ENCODE measurements around the gene ZNF839. TPM values are rescaled to one million over a fixed set of nuclear protein-coding genes. Genes with fewer than 3 reads are reported as not detected.

ZNF839 gene
- total and polyA plus RNA-seq, 2 of the 4 experiments (the other 2 are of a cell fraction), result 5.7 to 10.7 TPM

DNA sequence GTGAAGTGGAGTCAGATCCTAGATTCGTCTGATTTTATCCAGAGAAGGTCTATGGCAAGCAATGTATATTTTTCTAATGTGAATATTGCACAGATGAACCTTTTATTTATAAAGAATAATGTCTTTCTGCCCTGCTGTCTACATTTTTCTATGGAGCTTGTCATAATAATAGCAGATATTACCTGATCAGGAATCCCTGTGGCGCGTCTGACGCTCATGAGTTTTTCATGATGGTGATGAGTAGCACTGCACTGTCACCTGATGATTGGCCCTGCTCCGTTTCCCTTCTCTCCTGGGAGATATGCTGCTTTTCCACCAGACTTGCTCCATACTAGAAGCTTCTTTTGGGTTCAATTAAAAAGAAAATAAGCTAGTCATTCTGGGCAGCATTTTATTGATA is 22.7 kb downstream of the ZNF839 start:
- no peak overlapping the region for H3K9ac ChIP-seq (ENCODE audit: low read depth, low read length)
- H4K91ac ChIP-seq (ENCODE audit: insufficient read depth, low read depth, low read length), result no peak overlapping the region
- H3K9me3 ChIP-seq (ENCODE audit: control insufficient read depth, insufficient read depth, low read length), result no peaks in the 10 kb centered on the region
- H2AFZ ChIP-seq (replicated peaks; ENCODE audit: low read length, poor library complexity), result no peak overlapping the region
- H3K27me3 ChIP-seq (ENCODE audit: control insufficient read depth, insufficient read depth, low read length), result no peaks in the 10 kb centered on the region
- H3K27ac ChIP-seq (ENCODE audit: insufficient read depth, low read length), result no peak overlapping the region
- H4K5ac ChIP-seq (ENCODE audit: low read depth, low read length), result no peak overlapping the region
- H2AK5ac ChIP-seq (ENCODE audit: low read depth, low read length), result no peak overlapping the region
- ChIA-PET POLR2A (ENCODE audit: unreplicated experiment) (no interaction called here), CTCF (no interaction called here)
- H3K4me3 ChIP-seq (ENCODE audit: insufficient read depth, low read depth, low read length), result no peak overlapping the region
- BruUV-seq (replicated peaks), result no TSS peak
- no peak overlapping the region for H3K23ac ChIP-seq (ENCODE audit: low read depth, low read length)
- DNase-seq (no peak), ATAC-seq (ENCODE audit: low read depth) (no peak)
- H4K8ac ChIP-seq (ENCODE audit: low read depth in 2 of 2, low read length in 2 of 2), result no peak overlapping the region
- H3K4me2 ChIP-seq (ENCODE audit: low read depth, low read length), result no peak overlapping the region
- no CpG with 5 or more reads among the region's 5 CpGs for WGBS, 2 experiments (ENCODE audit: extremely low coverage in 2 of 2, insufficient read length in 1 of 2)
- H2BK5ac ChIP-seq (ENCODE audit: low read depth, low read length, poor library complexity, severe bottlenecking), result no peak overlapping the region
- H3K9me1 ChIP-seq (ENCODE audit: insufficient read depth, low read length), result no peaks in the 10 kb centered on the region
- TF ChIP-seq MXI1 (IDR thresholded peaks at IDR 0.05; ENCODE audit: borderline replicate concordance, low read depth, low read length) (no peak), MAFK (IDR thresholded peaks at IDR 0.05; ENCODE audit: low read depth, low read length) (no peak), POLR2A (IDR thresholded peaks at IDR 0.05; ENCODE audit: low read depth, low read length) (no peak), CEBPB (IDR thresholded peaks at IDR 0.05; ENCODE audit: low read depth, low read length) (no peak), RFX5 (IDR thresholded peaks at IDR 0.05; ENCODE audit: low read depth, low read length) (no peak), RCOR1 (IDR thresholded peaks at IDR 0.05; ENCODE audit: insufficient replicate concordance, low read length) (no peak), NFE2L2 (IDR thresholded peaks at IDR 0.05; ENCODE audit: low read depth, low read length) (no peak), FOS (IDR thresholded peaks at IDR 0.05; ENCODE audit: low read depth, low read length) (no peak), CHD1 (IDR thresholded peaks at IDR 0.05; ENCODE audit: low read depth, low read length) (no peak), RAD21 (IDR thresholded peaks at IDR 0.05; ENCODE audit: low read length) (no peak), BHLHE40 (IDR thresholded peaks at IDR 0.05; ENCODE audit: low read depth, low read length) (no peak), MAZ (IDR thresholded peaks at IDR 0.05; ENCODE audit: borderline replicate concordance, low read depth, low read length) (no peak), SMC3 (IDR thresholded peaks at IDR 0.05; ENCODE audit: low read depth, low read length) (no peak)
- TF ChIP-seq, protein P1, sequence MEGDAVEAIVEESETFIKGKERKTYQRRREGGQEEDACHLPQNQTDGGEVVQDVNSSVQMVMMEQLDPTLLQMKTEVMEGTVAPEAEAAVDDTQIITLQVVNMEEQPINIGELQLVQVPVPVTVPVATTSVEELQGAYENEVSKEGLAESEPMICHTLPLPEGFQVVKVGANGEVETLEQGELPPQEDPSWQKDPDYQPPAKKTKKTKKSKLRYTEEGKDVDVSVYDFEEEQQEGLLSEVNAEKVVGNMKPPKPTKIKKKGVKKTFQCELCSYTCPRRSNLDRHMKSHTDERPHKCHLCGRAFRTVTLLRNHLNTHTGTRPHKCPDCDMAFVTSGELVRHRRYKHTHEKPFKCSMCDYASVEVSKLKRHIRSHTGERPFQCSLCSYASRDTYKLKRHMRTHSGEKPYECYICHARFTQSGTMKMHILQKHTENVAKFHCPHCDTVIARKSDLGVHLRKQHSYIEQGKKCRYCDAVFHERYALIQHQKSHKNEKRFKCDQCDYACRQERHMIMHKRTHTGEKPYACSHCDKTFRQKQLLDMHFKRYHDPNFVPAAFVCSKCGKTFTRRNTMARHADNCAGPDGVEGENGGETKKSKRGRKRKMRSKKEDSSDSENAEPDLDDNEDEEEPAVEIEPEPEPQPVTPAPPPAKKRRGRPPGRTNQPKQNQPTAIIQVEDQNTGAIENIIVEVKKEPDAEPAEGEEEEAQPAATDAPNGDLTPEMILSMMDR (conservative IDR thresholded peaks at IDR 0.05; ENCODE audit: low read depth, low read length), result no peak
- TF ChIP-seq, protein P2, sequence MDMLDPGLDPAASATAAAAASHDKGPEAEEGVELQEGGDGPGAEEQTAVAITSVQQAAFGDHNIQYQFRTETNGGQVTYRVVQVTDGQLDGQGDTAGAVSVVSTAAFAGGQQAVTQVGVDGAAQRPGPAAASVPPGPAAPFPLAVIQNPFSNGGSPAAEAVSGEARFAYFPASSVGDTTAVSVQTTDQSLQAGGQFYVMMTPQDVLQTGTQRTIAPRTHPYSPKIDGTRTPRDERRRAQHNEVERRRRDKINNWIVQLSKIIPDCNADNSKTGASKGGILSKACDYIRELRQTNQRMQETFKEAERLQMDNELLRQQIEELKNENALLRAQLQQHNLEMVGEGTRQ (IDR thresholded peaks at IDR 0.05; ENCODE audit: low read depth, low read length), result no peak
- TF ChIP-seq, protein P3, sequence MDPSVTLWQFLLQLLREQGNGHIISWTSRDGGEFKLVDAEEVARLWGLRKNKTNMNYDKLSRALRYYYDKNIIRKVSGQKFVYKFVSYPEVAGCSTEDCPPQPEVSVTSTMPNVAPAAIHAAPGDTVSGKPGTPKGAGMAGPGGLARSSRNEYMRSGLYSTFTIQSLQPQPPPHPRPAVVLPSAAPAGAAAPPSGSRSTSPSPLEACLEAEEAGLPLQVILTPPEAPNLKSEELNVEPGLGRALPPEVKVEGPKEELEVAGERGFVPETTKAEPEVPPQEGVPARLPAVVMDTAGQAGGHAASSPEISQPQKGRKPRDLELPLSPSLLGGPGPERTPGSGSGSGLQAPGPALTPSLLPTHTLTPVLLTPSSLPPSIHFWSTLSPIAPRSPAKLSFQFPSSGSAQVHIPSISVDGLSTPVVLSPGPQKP (IDR thresholded peaks at IDR 0.05; ENCODE audit: borderline replicate concordance, low read depth, low read length), result no peak
- H3K36me3 ChIP-seq (ENCODE audit: control insufficient read depth, insufficient read depth, low read length), result peaks cover 42% of the 10 kb centered on the region
- no peak overlapping the region for H2AK9ac ChIP-seq (replicated peaks; ENCODE audit: low read depth, low read length, poor library complexity)
- intact Hi-C loops (cut with micrococcal nuclease) (no loop called here), dilution Hi-C loops (cut with HindIII; ENCODE audit: low sequenced_read_pairs, unreplicated experiment) (no loop called here), in situ Hi-C loops (cut with MboI; ENCODE audit: low sequenced_read_pairs) (no loop called here)
- no peak overlapping the region for H3K18ac ChIP-seq (ENCODE audit: low read depth, low read length)
- no peak overlapping the region for H2BK20ac ChIP-seq (ENCODE audit: low read depth, low read length)
- no peak overlapping the region for H2BK120ac ChIP-seq (ENCODE audit: low read depth, low read length)
- no peak overlapping the region for H3K14ac ChIP-seq (replicated peaks; ENCODE audit: low read depth, low read length)
- no peak overlapping the region for H3K4ac ChIP-seq (ENCODE audit: low read depth, low read length)
- H2BK15ac ChIP-seq (ENCODE audit: low read depth, low read length), result no peak overlapping the region
- H3K4me1 ChIP-seq (ENCODE audit: control insufficient read depth, insufficient read depth, low read length), result no peaks in the 10 kb centered on the region
- no peak overlapping the region for H3K56ac ChIP-seq (ENCODE audit: extremely low read depth, insufficient read depth, low read length)
- no peaks in the 10 kb centered on the region; the same call in 1 of the 2 replicates for H4K20me1 ChIP-seq (ENCODE audit: insufficient read depth, low read length)
- H3K79me1 ChIP-seq (ENCODE audit: low read depth in 1 of 2, low read length in 2 of 2), result no peaks in the 10 kb centered on the region

All from IMR-90 (cell line).